CD4-positive, alpha-beta memory T cell (primary cell): Measurements from ENCODE around the gene VGLL3. TPM values are rescaled to one million over a fixed set of nuclear protein-coding genes. Genes with fewer than 3 reads are reported as not detected.
A peak's percentile ranks its signal among the peaks of the same experiment; 100 is the strongest.

Source experiments
- CTCF ChIA-PET: fragments of 350-600 bp; sonication (Branson Sonifier 250); formaldehyde crosslinking; loops from one replicate; lab custom pipeline; 2021; ENCODE audit warnings: inconsistent platforms; ENCODE audit not compliant: partially characterized antibody; lab: Charles Lee
- POLR2A ChIA-PET: fragments of 350-600 bp; sonication (Branson Sonifier 250); formaldehyde crosslinking; loops from one replicate; lab custom pipeline; 2021; ENCODE audit not compliant: partially characterized antibody; lab: Charles Lee
- DNase-seq, 5 donors: peaks; one replicate each; pipeline versions ENCODE4 v3.0.0 to v3.0.0-alpha.2; 2020 to 2022; ENCODE audit warnings: mixed read lengths in 1 of 5
- H3K27ac ChIP-seq: one replicate; pipeline ENCODE4 v1.7.0; 2013; ENCODE audit warnings: low read depth, low read length
- H3K27me3 ChIP-seq: 2 replicates; pipeline ENCODE4 v1.7.0; 2013; ENCODE audit warnings: mild to moderate bottlenecking, low read length, moderate library complexity; ENCODE audit not compliant: insufficient read depth
- H3K36me3 ChIP-seq: 2 replicates; pipeline ENCODE4 v1.7.0; 2013; ENCODE audit warnings: mild to moderate bottlenecking, low read length, moderate library complexity; ENCODE audit not compliant: insufficient read depth
- H3K4me1 ChIP-seq: 2 replicates; pipeline ENCODE4 v1.7.0; 2013; ENCODE audit warnings: mild to moderate bottlenecking, low read length, moderate library complexity; ENCODE audit not compliant: insufficient read depth
- H3K4me3 ChIP-seq, 2 donors: one replicate each; pipeline ENCODE4 v1.7.0; 2013; ENCODE audit warnings: low read length in 2 of 2, mild to moderate bottlenecking in 1 of 2
- H3K9me3 ChIP-seq, 2 donors: one replicate each; pipeline ENCODE4 v1.7.0; 2013; ENCODE audit warnings: low read length in 2 of 2, control low read depth in 1 of 2; ENCODE audit not compliant: control insufficient read depth in 1 of 2
- H3K27ac Mint-ChIP-seq, 7 donors: one replicate each; pipeline ENCODE4 v1.8.0; 2020 to 2021; ENCODE audit warnings: mixed read lengths in 7 of 7, mild to moderate bottlenecking in 6 of 7, inconsistent platforms in 3 of 7, moderate library complexity in 3 of 7
- H3K27me3 Mint-ChIP-seq, 2 donors: one replicate each; pipeline ENCODE4 v1.8.0; 2020 to 2021; ENCODE audit warnings: mixed read lengths in 2 of 2
- H3K36me3 Mint-ChIP-seq, 2 donors: one replicate each; pipeline ENCODE4 v1.8.0; 2020 to 2021; ENCODE audit warnings: mixed read lengths in 2 of 2, inconsistent platforms in 1 of 2, mild to moderate bottlenecking in 1 of 2
- H3K4me1 Mint-ChIP-seq, 4 donors: one replicate each; pipeline ENCODE4 v1.8.0; 2020 to 2021; ENCODE audit warnings: mixed read lengths in 4 of 4, mild to moderate bottlenecking in 1 of 4
- H3K4me3 Mint-ChIP-seq, 8 donors: one replicate each; pipeline ENCODE4 v1.8.0; 2020 to 2021; ENCODE audit warnings: mixed read lengths in 8 of 8, mild to moderate bottlenecking in 7 of 8, moderate library complexity in 6 of 8, inconsistent platforms in 3 of 8
- H3K9me3 Mint-ChIP-seq, 8 donors: one replicate each; pipeline ENCODE4 v1.8.0; 2020 to 2021; ENCODE audit warnings: mixed read lengths in 8 of 8, mild to moderate bottlenecking in 5 of 8, inconsistent platforms in 3 of 8, moderate library complexity in 1 of 8
- intact Hi-C: fragments of 100-400 bp; cut with micrococcal nuclease; formaldehyde crosslinking; loops from one replicate; pipeline ENCODE4 v1.15.1; 2023
- polyA plus RNA-seq, 2 donors: library from polyadenylated mRNA; unstranded; fragments of 300-500 nt; fragmentation: Illumina TruSeq; gene quantifications; one replicate each; pipeline ENCODE4 v1.2.3, GENCODE V29; 2021
- total RNA-seq, 2 experiments: library from RNA; stranded (reverse); gene quantifications; one replicate each; pipeline ENCODE4 v1.2.3, GENCODE V29; 2021

VGLL3 gene
- total and polyA plus RNA-seq, 4 experiments from 2014 or later: not detected

DNA sequence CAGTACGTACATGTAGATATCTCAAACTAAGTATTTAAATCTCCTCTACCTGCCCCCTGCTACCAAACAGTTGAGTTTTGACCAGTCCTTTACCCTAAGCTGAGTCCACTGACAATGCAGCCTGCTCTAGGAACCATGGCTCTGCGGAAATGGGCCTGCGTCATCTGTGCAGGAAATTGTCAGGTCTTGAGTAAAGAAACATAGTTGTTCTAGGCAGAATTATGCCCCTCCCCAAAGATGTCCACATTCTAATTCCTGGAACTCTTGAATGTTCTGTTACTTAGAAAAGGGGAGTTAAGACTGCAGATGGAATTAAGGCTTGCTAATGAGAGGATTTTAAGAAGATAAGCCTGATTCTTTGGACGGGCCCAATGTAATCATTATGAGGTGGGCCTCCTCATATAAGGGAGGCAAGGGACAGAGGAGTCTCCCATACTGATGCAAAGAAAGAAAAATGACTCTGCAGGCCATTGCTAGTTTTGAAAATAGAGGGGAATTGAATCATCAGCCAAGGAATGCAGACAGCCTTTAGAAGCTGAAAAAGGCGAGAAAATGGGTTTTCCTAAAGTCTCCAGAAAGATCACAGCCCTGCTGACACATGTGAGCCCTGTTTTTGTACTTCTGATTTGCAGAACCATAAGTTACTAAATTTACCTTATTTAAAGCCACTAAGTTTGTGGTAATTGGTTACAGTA, 5.5 kb upstream of the VGLL3 start:
- H3K36me3 Mint-ChIP-seq: no peaks in the 10 kb centered on the region
- H3K4me1 ChIP-seq: no peaks in the 10 kb centered on the region
- H3K27me3 Mint-ChIP-seq: peaks cover 0 to 10% of the 10 kb centered on the region in 2 donors

DNA sequence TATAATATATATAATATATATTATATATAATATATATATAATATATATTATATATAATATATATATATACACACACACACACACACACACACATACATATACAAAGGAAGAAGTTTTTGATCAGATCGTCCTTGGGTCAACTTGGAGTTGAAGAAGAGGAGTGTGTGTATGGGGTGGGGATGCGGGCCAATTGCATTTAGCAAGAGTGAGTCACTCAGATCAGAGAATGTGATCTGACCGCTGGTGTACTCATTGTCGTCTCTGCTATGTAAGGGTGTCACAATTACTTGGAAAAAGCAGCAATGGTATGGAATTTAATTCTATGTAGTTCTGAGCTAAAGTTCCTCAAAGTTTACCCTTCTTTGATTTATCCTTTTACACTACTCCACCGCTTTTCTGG, 4.6 kb upstream of the VGLL3 start:
- peaks cover 0 to 12% of the 10 kb centered on the region in 2 donors for H3K27me3 Mint-ChIP-seq
- intact Hi-C loops: no loop called here
- no peaks in the 10 kb centered on the region for H3K4me1 ChIP-seq
- no peaks in the 10 kb centered on the region for H3K27me3 ChIP-seq
- DNase-seq: no peak
- no peaks in the 10 kb centered on the region for H3K36me3 ChIP-seq
- no peaks in the 10 kb centered on the region for H3K9me3 ChIP-seq
- H3K27ac Mint-ChIP-seq: no peak overlapping the region
- H3K36me3 Mint-ChIP-seq: no peaks in the 10 kb centered on the region
- H3K4me3 ChIP-seq: no peak overlapping the region
- peaks cover 0 to 2% (median 0%) of the 10 kb centered on the region in 4 donors for H3K4me1 Mint-ChIP-seq
- H3K4me3 Mint-ChIP-seq: no peak overlapping the region
- POLR2A ChIA-PET: no interaction called here
- peaks cover 0 to 4% (median 0%) of the 10 kb centered on the region in 8 donors for H3K9me3 Mint-ChIP-seq
- CTCF ChIA-PET: no interaction called here
- no peak overlapping the region for H3K27ac ChIP-seq

More for the DNA sequence above, 5.5 kb upstream of the VGLL3 start:
- Histone ChIP-seq H3K27ac (no peak overlapping the region), H3K9me3 (no peaks in the 10 kb centered on the region), H3K27me3 (no peaks in the 10 kb centered on the region), H3K4me3 (no peak overlapping the region), H3K36me3 (no peaks in the 10 kb centered on the region)
- no peak overlapping the region for H3K4me3 Mint-ChIP-seq
- no peak overlapping the region for H3K27ac Mint-ChIP-seq
- peaks cover 0 to 4% (median 0%) of the 10 kb centered on the region in 8 donors for H3K9me3 Mint-ChIP-seq
- intact Hi-C loops: no loop called here
- CTCF ChIA-PET: no interaction called here
- POLR2A ChIA-PET: no interaction called here
- peaks cover 0 to under 1% (median 0%) of the 10 kb centered on the region in 4 donors for H3K4me1 Mint-ChIP-seq
- DNase-seq: no peak

DNA sequence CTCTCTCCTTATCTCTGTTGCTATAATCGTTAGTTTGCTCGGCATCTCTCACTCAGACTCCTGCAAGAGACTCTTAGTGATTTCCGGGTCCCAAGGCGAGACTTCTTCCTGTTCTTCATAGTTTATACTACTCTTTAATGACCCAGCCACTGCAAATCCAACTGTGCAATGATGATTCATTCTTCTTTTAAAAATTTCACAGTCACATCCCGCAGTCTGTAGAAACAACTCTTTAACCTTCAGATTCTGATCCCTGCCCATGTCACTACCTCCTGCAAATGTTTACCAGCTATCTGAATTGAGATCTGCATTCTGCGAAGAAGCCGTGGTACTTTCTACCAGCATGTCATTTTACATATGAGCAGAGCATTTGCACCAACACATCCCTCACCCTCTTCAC, 2.8 kb upstream of the VGLL3 start:
- Histone ChIP-seq H3K27me3 (no peaks in the 10 kb centered on the region), H3K27ac (no peak overlapping the region), H3K36me3 (no peaks in the 10 kb centered on the region), H3K4me1 (no peaks in the 10 kb centered on the region), H3K9me3 (no peaks in the 10 kb centered on the region), H3K4me3 (no peak overlapping the region)
- H3K36me3 Mint-ChIP-seq: no peaks in the 10 kb centered on the region
- ChIA-PET POLR2A (no interaction called here), CTCF (no interaction called here)
- peaks cover 9 to 20% of the 10 kb centered on the region in 2 donors for H3K27me3 Mint-ChIP-seq
- peaks cover 0 to 8% (median under 1%) of the 10 kb centered on the region in 8 donors for H3K9me3 Mint-ChIP-seq
- H3K4me3 Mint-ChIP-seq: no peak overlapping the region
- intact Hi-C loops: no loop called here
- no peak for DNase-seq
- peaks cover 0 to 2% (median 0%) of the 10 kb centered on the region in 4 donors for H3K4me1 Mint-ChIP-seq
- no peak overlapping the region for H3K27ac Mint-ChIP-seq

DNA sequence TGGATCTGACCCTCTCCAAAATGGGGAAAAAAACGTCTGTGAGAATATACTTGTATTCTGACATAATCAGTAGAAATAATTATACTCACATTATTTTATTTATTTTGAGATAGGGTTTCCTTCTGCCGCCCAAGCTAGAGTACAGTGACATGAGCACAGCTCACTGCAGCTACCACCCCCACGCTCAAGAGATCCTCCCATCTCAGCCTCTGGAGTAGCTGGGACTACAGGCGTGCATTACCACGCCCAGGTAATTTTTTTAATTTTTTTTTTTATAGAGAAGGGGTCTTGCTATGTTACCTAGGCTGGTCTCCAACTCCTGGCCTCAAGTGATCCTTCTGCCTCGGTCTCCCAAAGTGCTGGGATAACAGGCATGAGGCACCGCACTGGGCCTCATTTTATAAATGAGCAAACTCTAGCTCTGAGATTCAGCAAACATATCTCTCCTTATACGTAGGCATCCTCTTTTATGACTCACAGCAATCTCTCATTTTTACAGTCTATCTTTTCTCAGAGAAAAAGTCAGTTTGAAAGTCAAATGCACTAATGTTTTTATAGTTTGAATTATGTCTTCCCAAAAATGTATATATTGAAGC, 989 bp upstream of the VGLL3 start:
- peaks cover 0 to 2% (median 0%) of the 10 kb centered on the region in 4 donors for H3K4me1 Mint-ChIP-seq
- Histone ChIP-seq H3K9me3 (no peaks in the 10 kb centered on the region), H3K27me3 (no peaks in the 10 kb centered on the region), H3K27ac (no peak overlapping the region), H3K4me3 (no peak overlapping the region), H3K4me1 (no peaks in the 10 kb centered on the region), H3K36me3 (no peaks in the 10 kb centered on the region)
- no peak for DNase-seq
- intact Hi-C loops: no loop called here
- H3K9me3 Mint-ChIP-seq: peaks cover 0 to 8% (median under 1%) of the 10 kb centered on the region in 8 donors
- H3K36me3 Mint-ChIP-seq: no peaks in the 10 kb centered on the region
- CTCF ChIA-PET: no interaction called here
- H3K27ac Mint-ChIP-seq: no peak overlapping the region
- H3K4me3 Mint-ChIP-seq: no peak overlapping the region
- POLR2A ChIA-PET: no interaction called here
- H3K27me3 Mint-ChIP-seq: peaks cover 9 to 20% of the 10 kb centered on the region in 2 donors

DNA sequence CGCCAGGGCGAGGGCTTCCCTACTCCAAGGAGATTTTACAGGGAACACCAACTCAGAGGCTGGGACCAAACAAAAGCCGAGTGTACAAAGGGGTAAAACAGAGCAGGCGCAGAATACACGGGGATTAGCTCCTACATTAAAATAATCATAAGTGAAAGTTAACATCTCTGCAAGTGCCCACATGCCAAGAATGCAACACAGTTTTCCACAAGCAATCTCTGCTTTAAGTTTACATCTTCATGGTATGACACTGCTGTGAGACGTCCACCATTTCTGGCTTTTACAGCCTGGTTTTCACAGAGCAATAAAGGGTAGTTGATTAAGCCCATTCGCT, 500 bp upstream of the VGLL3 start:
- no peak for DNase-seq
- Histone ChIP-seq H3K4me1 (no peaks in the 10 kb centered on the region), H3K27ac (no peak overlapping the region), H3K27me3 (no peaks in the 10 kb centered on the region), H3K36me3 (no peaks in the 10 kb centered on the region), H3K4me3 (no peak overlapping the region), H3K9me3 (no peaks in the 10 kb centered on the region)
- Mint-ChIP-seq H3K36me3 (no peaks in the 10 kb centered on the region), H3K4me3 (peak overlapping the region in 2 of 8 donors; percentile 10 to 58), H3K27me3 (peaks cover 9 to 20% of the 10 kb centered on the region in 2 donors), H3K4me1 (peaks cover 0 to 2% (median 0%) of the 10 kb centered on the region in 4 donors), H3K27ac (no peak overlapping the region), H3K9me3 (peaks cover 0 to 8% (median under 1%) of the 10 kb centered on the region in 8 donors)
- ChIA-PET CTCF (no interaction called here), POLR2A (no interaction called here)
- intact Hi-C loops: no loop called here

DNA sequence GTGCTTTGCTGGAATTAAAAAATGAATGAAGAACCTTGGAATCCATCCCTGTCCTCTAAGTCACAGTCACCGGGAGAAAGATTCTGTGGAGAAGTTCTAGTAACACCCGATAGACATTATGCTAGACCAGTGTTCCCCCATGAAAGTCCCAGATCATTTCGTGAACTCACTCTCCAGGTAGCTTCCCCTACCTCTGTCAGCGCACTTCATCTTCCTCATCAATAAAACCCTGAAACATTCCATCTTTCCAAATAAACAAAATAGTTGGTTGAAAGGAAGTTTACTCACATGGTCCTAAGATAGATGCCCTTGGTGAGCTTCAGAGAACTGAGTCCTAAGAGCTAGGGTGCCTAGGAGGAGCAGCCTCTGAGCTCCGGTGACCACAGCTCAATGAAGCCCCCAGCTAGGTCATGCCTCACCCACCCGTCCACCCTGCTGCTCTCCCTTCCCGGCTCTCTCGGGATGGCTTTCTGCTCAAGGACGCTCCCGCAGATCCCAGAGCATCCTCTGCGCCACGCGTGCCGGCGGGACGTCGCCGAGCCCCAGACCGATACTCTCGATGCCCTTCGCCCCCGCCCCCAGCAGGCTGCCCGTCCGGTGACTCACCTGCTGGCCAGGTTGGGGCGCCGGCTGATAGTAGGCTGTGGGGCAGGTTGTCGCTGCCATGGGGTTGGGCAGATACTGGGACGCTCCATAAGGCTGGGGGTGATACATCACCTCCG, 776 bp downstream of the VGLL3 start:
- H3K4me3 Mint-ChIP-seq: peak overlapping the region in 6 of 8 donors; percentile 7 to 31 (median 13)

DNA sequence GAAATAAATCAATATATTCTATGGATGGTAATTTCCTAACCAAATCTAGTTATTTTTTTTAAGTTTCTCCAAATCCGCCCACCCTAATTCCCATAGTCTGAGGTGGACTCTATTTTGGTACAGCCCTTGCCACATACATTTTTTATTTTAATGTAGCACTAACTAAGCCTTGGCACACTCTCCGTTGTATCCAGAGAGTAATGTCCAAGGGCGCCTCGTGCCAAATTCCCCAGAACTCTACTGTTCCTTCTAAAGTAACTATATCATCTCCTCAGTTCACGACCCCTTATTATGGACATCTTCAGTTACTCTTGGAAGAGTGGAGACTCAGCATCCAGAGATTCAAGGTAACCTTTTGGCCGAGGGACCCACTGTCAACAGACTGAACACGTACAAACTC, 1.3 kb downstream of the VGLL3 start:
- peaks cover 9 to 20% of the 10 kb centered on the region in 2 donors for H3K27me3 Mint-ChIP-seq
- POLR2A ChIA-PET: no interaction called here

More for the DNA sequence above, 776 bp downstream of the VGLL3 start:
- peaks cover 0 to 8% (median 0%) of the 10 kb centered on the region in 8 donors for H3K9me3 Mint-ChIP-seq
- ChIA-PET CTCF (no interaction called here), POLR2A (no interaction called here)
- Histone ChIP-seq H3K27ac (no peak overlapping the region), H3K27me3 (no peaks in the 10 kb centered on the region), H3K4me3 (no peak overlapping the region), H3K36me3 (no peaks in the 10 kb centered on the region), H3K4me1 (no peaks in the 10 kb centered on the region), H3K9me3 (no peaks in the 10 kb centered on the region)
- DNase-seq: no peak
- H3K27me3 Mint-ChIP-seq: peaks cover 9 to 20% of the 10 kb centered on the region in 2 donors
- H3K36me3 Mint-ChIP-seq: no peaks in the 10 kb centered on the region
- intact Hi-C loops: no loop called here
- H3K27ac Mint-ChIP-seq: no peak overlapping the region
- H3K4me1 Mint-ChIP-seq: peaks cover 0 to 2% (median 0%) of the 10 kb centered on the region in 4 donors

More for the DNA sequence above, 1.3 kb downstream of the VGLL3 start:
- Mint-ChIP-seq H3K27ac (no peak overlapping the region), H3K9me3 (peaks cover 0 to 8% (median 0%) of the 10 kb centered on the region in 8 donors), H3K4me1 (peaks cover 0 to 2% (median 0%) of the 10 kb centered on the region in 4 donors), H3K4me3 (peak overlapping the region in 4 of 8 donors; percentile 12 to 31 (median 16)), H3K36me3 (no peaks in the 10 kb centered on the region)
- Histone ChIP-seq H3K4me3 (no peak overlapping the region), H3K27me3 (no peaks in the 10 kb centered on the region), H3K9me3 (no peaks in the 10 kb centered on the region), H3K36me3 (no peaks in the 10 kb centered on the region), H3K4me1 (no peaks in the 10 kb centered on the region), H3K27ac (no peak overlapping the region)
- CTCF ChIA-PET: no interaction called here
- no peak for DNase-seq
- intact Hi-C loops: no loop called here
